Fibroblast of the aortic adventitia (primary cell): Measurements from ENCODE around the gene CNTN1. TPM values are rescaled to one million over a fixed set of nuclear protein-coding genes. Genes with fewer than 3 reads are reported as not detected.

Source experiments
- DNase-seq: peaks from one replicate; pipeline ENCODE4 v3.0.0-alpha.2; 2010; ENCODE audit warnings: low read depth
- H3K4me3 ChIP-seq: 2 replicates; pipeline ENCODE4 v1.5.1; 2011; ENCODE audit warnings: low read depth, mild to moderate bottlenecking, control low read depth, low read length, moderate library complexity
- total RNA-seq: library from RNA; depleted of rRNA; stranded (reverse); fragments of >200 nt; gene quantifications from 2 replicates; pipeline ENCODE4 v1.2.3, GENCODE V29; 2012; ENCODE audit warnings: low replicate concordance
- TF ChIP-seq, protein P1 (sequence below): IDR thresholded peaks from 2 replicates; pipeline ENCODE4 v1.5.1; 2011; ENCODE audit warnings: mild to moderate bottlenecking, low read length, control low read depth, inconsistent platforms; ENCODE audit not compliant: insufficient read depth

Gene CNTN1
- total RNA-seq, 1 donor = 0.27 TPM

DNA sequence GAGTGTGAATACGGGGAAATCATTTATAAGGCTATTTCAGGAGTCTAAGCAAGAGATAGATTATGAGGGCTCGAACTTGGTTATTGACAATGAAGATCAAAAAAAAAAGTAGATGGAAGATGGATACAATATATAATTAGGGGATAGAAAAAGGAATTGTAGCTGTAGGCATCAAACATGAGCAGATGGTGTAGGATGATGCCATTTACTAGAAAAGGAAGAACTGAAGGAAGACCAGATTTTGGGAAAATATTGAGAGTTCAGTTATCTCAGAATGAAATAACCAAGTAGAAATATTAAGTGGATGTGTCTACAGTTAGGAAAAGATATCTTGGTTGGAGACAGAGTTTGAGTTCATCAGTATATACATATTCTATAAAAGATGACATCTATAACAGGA, 109.6 kb downstream of the CNTN1 start:
- H3K4me3 ChIP-seq = no peak overlapping the region
- DNase-seq = no peak
- TF ChIP-seq, protein P1, sequence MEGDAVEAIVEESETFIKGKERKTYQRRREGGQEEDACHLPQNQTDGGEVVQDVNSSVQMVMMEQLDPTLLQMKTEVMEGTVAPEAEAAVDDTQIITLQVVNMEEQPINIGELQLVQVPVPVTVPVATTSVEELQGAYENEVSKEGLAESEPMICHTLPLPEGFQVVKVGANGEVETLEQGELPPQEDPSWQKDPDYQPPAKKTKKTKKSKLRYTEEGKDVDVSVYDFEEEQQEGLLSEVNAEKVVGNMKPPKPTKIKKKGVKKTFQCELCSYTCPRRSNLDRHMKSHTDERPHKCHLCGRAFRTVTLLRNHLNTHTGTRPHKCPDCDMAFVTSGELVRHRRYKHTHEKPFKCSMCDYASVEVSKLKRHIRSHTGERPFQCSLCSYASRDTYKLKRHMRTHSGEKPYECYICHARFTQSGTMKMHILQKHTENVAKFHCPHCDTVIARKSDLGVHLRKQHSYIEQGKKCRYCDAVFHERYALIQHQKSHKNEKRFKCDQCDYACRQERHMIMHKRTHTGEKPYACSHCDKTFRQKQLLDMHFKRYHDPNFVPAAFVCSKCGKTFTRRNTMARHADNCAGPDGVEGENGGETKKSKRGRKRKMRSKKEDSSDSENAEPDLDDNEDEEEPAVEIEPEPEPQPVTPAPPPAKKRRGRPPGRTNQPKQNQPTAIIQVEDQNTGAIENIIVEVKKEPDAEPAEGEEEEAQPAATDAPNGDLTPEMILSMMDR = no peak

DNA sequence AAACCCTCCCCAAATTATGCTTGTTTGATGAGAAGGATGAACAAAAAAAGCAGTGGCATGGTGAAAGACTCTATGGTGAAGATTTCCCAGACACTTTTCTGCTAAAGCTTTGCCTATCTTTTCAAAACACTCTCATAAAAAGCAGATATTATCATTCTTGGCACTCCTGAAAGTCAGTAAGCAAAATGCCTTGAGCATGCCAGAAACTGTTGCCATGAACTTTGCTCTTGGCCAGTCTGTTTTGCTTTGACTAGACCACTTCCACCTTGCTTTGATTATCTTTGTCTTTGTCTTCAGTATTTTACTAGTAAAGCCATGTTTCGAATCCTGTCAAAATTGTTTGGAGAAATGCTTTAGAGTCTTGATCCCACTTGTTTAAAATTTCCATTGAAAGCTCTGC, 110.4 kb downstream of the CNTN1 start:
- DNase-seq = no peak
- no peak overlapping the region for H3K4me3 ChIP-seq
- TF ChIP-seq, protein P1 = no peak

DNA sequence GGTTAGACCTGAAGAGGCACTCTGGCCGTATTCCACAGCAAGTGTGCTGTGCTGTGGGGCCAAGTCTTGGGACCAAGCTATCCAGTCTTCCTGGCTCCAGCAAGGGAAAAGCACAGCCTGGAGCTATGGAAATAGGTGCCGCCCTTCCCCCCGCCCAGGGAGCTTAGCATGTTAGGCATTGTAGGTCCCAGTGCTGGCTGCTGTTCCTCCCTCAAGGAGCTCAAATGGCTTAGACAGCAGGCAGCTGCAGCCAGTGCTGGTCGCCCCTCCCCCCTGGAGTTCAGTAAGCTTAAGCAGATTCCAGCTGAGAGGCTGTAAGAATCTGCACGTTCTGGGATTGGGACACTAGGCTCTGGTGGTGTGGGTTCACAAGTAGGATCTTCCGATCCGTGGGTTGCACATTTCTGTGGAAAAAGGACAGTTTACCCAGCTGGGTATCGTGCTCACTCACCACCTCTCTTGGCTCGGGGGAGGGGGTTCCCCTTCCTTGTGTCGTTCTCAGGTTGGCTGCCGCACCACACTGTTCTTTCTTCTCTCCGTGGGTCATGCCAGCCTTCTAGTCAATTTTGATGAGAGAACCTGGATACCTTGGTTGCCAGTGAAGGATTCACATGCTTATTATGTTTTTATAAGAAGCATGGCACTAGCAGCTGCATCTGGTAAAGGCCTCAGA, 127.3 kb downstream of the CNTN1 start:
- TF ChIP-seq, protein P1 = no peak
- DNase-seq = no peak
- H3K4me3 ChIP-seq = no peak overlapping the region

DNA sequence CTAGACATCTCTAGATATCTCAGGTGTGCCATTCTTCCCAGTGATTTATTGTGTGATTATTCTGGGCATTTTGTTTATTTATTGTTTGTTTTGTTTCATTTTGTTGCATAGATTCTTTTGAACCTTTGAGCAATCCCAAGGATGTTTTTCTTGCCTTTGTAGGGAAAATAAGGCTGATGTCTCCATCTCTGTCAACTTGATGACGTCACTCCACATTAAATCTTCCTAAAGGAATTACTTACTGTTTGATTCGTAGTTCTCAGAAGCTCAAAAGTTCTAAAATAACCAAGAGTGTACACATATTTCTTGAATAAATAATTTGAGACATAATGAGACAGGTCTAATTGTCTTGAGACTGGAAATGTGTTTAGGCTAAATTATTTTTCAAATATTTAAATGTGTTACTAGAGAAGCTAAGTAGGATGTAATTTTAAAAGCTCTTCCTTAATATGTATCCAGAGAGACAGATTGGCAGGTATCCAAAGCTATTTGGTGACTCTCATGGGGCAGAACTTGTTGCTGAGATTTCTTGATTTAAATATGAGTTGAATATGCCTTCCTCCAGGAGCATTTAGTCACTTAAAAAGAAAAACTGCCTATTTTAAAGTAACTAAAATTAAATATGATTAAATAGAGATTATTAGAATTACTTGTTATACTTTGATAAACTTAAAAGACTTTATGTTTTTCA, 128.7 kb downstream of the CNTN1 start:
- TF ChIP-seq, protein P1 = no peak
- no peak for DNase-seq
- H3K4me3 ChIP-seq = no peak overlapping the region

DNA sequence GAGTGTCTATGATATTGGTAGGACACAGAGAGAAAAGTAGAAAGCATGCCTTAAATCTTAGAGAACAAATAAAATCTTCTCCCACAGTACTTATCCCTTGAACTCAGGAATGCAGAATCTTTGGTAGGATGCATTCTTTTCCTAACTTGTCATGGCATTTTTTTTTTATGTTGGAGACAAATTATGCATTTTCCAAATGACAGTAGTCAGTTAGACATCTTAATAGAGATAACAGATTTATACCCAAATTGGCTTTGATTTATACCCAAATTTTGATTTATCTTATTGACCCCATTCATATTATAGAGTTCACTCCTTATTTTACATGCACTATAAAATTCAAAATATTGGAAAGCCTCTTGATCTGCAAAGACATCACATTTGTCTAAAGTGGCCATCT, 132.9 kb downstream of the CNTN1 start:
- DNase-seq = no peak
- TF ChIP-seq, protein P1 = no peak
- no peak overlapping the region for H3K4me3 ChIP-seq

DNA sequence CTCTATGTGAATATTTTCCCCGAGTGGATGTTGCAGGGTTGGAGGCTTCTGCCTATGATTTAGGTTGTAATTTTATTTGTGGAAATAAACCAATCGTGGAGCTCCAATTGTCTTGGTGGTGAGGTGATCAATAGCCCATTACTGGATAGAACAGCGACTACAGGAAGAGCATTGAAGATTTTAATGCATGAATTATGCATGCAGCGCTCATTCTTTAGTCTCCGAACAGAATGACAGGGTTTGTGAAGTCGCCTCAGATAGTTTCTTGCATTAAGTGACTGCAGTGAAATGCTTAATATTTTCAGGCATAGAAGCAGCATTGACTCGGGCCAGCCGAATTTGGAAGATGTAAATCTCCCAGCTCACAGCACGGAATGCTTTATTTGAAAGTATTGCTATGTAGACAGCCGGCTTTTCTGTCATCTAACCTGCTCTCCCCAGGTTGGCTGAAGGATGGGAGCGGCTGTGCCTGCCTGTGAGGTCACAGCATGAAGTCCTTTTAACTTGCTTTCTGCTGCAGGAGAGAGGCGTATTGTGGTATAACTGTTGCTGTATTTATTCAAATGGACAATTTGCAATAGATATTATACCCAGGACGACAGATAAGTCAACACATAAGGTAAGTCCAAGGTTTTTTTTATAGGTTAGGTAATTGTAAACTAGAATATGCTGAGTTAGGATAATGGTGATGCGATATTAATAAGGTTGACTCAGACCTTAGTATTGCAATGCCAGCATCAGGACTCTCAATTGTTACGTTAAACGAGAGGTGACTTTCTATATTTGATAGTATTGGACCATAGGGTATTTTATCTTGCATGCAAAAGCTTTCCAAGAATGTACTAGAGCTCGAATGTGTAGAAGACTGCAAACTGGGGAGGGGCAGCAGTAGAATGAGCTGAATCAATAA, 135.7 kb downstream of the CNTN1 start:
- H3K4me3 ChIP-seq = no peak overlapping the region
- DNase-seq = no peak

More for the DNA sequence above, 135.7 kb downstream of the CNTN1 start:
- TF ChIP-seq, protein P1 = no peak
